ENCODE data around the gene PSMD13.
"Not testable (repeated sequence)": the region's sequence is repeated elsewhere in the genome, so short reads cannot be mapped to it uniquely, and the experiment has no call there.

Gene PSMD13

GRCh38 chr11:216081-216974 lies 20.4 kb upstream of the PSMD13 start:
- no peak for DNase-seq (ENCODE audit: low read depth in 4 of 4, low spot score in 1 of 4)

GRCh38 chr11:217704-218103 lies 19.1 kb upstream of the PSMD13 start:
- DNase-seq (ENCODE audit: low read depth in 4 of 4, low spot score in 1 of 4) = no peak

- no peak for DNase-seq (ENCODE audit: low read depth in 4 of 4, low spot score in 1 of 4)
These were observed 17.8 kb upstream of the PSMD13 start for GRCh38 chr11:218815-219593.

- DNase-seq (ENCODE audit: low read depth in 4 of 4, low spot score in 1 of 4) = not testable (repeated sequence)
These were observed 16.0 kb upstream of the PSMD13 start for GRCh38 chr11:220641-221215.

DNA sequence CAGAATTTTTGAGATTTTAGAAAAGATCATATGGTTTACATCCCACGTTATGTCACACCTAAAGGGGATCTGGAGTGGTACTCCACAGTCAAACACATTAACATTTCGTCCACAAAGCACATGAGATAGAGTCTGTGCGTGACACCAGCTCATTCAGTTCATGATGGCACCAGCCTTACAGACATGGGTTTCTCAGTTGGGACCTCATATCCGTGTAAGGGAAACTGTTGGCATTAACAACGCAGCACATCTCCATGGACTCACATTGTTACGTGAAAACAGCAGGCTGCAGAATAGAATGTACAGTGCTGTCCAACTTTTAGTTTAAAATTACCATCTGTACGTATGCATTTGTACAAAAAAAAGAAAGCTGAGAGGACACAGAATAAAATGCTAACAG lies 15.2 kb upstream of the PSMD13 start:
- DNase-seq (ENCODE audit: low read depth in 4 of 4, low spot score in 1 of 4) = no peak

DNA sequence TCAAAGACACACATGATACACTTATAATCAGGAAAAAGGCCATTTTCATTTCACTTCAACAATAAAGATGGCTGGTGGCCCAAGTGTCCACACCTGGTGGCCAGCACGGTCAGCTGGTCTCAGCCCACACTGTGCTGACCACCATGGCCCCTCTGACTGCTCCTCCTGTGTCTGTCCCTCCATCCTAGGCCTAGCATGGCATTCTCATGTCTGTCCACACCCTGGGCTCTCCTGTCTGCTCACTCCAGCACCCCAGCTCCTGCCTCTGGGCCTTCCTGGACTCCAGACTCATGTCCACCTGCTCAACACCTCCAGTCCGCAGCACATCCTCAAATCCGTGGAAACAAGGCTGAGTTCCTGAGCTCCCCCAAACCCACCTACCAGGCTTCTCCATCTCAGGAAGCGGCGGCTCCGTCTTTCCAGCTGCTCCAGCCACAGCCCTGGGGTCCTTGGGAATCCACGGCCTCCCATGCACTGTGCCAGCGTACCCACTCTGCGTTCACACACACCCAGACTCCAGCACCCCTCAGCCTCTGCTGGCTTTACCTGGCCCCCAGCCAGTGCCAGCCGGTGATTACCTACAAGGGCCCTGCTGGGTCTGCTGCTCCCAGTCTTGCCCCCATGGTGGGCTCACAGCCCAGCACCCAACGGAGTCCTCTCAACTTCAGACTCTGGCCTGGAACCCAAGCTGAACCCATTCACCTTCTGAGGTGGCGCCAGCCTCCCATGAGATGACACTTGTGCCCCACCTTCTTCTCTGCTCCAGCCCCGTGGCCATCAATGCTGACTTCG lies 14.6 kb upstream of the PSMD13 start:
- no peak for DNase-seq (ENCODE audit: low read depth in 4 of 4, low spot score in 1 of 4)

- DNase-seq (ENCODE audit: low read depth in 4 of 4, low spot score in 1 of 4) = no peak
These were observed 13.6 kb upstream of the PSMD13 start for GRCh38 chr11:223026-223789.

- DNase-seq (ENCODE audit: low read depth in 4 of 4, low spot score in 1 of 4) = no peak
These were observed 12.9 kb upstream of the PSMD13 start for GRCh38 chr11:223884-224283.

- DNase-seq (ENCODE audit: low read depth in 4 of 4, low spot score in 1 of 4) = no peak
These were observed 12.4 kb upstream of the PSMD13 start for GRCh38 chr11:224424-224823.

DNA sequence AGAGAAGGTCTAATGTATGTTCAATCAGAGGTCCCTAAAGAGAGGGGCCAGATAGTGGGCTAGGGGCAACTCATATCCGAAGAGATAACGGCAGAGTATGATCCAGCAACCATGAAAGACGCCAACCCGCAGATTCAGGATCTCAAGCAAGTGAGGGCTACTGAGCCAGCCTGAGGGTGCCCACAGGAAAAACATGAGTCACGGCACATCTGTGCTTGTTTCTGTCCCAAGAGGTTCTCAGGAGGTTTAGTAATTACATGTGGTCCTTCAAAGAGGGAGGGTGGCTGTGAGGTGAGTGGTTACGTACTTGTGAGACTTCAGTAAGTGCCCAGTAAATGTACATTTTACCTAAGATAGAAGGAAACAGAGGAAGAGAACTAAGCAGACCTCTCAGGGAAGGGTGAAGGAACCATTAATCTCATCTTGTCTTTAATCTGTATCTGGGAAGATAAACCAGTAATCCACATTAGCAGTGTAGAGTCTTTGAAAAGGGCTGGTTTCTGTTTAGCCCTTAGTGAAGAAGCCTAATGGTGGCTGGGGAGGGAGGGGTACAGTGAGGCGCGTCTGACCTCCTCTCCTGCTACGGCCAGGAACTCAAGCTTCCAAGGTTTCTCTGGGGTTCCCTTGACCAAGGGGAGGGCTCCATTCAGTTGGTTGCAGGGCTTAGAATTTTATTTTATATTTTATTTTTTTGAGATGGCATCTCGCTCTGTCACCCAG lies 10.9 kb upstream of the PSMD13 start:
- DNase-seq (ENCODE audit: low read depth in 4 of 4, low spot score in 1 of 4) = no peak

GRCh38 chr11:227824-228379 lies 8.9 kb upstream of the PSMD13 start:
- no peak for DNase-seq (ENCODE audit: low read depth in 4 of 4, low spot score in 1 of 4)

DNA sequence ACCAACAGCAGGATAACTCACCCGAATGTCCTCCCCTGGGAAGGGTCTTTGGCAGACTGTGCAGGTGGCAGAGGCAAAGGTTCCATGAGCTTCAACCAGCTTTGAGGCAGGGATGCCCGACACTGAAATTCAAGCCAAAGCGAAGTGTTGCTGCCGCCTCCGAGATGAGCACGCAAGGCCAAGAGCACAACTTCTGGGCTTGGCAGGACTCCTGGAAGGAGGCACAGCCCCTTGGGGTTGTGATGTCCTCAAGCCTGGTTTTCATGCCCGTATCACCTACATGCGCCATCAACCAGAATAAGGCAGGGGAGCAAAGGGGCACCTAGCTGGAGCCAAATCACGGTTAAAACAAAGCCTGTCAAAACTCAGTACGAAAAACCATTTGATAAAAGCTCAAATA lies 6.3 kb upstream of the PSMD13 start:
- DNase-seq (ENCODE audit: low read depth in 4 of 4, low spot score in 1 of 4) = no peak

- no peak for DNase-seq (ENCODE audit: low read depth in 4 of 4, low spot score in 1 of 4)
These were observed 3.8 kb upstream of the PSMD13 start for GRCh38 chr11:232783-233565.

- DNase-seq (ENCODE audit: low read depth in 4 of 4, low spot score in 1 of 4) = no peak
These were observed 1.6 kb upstream of the PSMD13 start for GRCh38 chr11:235180-235579.

DNA sequence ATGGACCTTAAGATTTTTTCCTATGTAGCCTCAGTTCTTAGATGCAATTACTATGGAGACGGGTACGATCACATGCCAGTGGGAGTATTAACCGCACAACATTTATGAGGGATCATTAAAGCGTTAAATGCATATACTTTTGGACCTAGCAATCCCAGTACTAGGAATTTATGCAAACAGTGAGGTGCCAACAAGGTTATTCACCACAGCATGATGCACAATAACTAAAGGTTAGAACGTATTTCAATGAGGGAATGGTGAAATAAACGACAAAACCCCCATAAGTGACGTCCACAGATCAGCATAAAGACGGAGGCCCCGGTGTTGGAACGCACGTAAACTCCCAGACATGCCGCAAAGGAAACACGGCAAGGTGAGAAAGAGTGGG lies 1.2 kb upstream of the PSMD13 start:
- DNase-seq (ENCODE audit: low read depth in 4 of 4, low spot score in 1 of 4) = peak in 2 of 4 experiments; percentile 39 to 72

DNA sequence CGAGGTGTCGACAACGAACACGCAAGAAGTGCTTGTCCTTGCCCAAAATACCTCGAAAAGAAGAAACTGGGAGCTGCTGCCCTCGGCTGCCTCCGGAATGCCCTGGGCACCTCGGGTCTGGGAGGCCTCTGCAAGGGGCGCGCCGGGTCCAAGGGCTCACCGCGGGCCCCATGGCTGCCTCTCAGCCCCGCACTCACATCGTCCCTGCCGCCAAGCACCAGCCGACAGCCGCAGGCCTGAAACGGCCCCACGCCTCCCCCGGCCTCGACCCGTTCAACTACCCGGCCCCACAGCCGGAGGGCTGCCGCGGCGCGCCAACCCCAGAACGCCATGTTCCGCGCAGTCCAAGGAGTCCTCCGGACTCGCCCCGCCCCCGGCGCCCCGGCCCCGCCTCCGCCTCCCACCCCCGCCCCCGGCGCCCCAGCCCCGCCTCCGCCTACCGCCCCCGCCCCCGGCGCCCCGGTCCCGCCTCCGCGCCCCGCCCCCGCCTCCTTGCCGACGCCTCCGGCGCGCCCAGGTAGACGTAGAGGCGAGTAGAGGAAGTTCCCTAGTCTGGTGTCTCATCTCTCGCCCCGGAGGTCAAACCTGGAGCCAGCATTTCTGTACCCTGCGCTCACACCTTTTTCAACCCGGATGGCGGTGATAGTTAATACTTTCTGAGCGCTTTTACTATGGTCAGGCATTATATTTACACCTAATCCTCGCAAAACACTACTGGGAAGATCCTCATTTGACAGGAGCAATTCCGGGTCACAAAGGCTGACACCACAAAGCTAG lies 591 bp upstream of the PSMD13 start, which contains the start of gene SIRT3:
Gene SIRT3 (minus strand): TSS at position 346 of the 777 bp plus-strand sequence. CDS start 14 bp downstream, at position 332.
- DNase-seq (ENCODE audit: low read depth in 4 of 4, low spot score in 1 of 4) = peak; percentile 42 to 74 (median 55)

DNA sequence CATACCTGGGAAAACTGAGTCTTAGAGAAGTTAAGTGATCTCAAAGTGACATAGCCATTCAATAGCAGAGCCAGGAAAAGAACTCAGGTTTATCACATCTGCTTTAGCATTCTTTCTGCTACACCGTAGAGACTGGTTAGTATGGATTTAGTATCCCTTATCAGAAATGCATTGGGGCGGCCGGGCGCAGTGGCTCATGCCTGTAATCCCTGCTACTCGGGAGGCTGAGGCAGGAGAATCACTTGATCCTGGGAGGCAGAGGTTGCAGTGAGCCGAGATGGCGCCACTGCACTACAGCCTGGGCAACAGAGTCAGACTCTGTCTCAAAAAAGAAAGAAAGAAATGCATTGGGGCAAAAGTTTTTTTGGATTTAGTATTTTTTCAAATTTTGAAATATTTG lies 1.6 kb downstream of the PSMD13 start:
- DNase-seq (ENCODE audit: low read depth in 4 of 4, low spot score in 1 of 4) = not testable (repeated sequence)

DNA sequence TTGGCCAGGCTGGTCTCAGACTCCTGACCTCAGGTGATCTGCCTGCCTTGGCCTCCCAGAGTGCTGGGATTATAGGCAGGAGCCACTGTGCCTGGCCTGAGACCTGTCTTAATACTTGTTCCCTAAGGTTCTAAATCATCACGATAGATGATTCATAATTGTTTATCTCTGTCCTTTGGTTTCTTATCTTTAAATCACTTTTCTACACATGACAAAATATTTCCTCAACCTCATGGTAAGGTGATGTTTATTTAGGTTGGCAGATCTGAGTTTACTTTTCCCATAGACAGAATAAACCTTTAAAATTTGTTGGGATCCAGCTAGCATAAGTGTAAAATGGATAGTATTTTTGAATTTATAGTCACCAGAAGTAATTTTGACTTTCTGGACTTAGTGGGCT lies 3.5 kb downstream of the PSMD13 start:
- DNase-seq (ENCODE audit: low read depth in 4 of 4, low spot score in 1 of 4) = no peak

Data from stimulated activated CD4-positive, alpha-beta T cell treated with anti-CD3 and anti-CD28 coated beads, Interleukin-1b, Interleukin-23, amount 100 ng/mL, for 24 hours (primary cell).